ENCODE measurements around the gene GDF2. TPM values are rescaled to one million over a fixed set of nuclear protein-coding genes. Genes with fewer than 3 reads are reported as not detected.

The GDF2 gene
- total RNA-seq (not detected), polyA plus RNA-seq (not detected)

DNA sequence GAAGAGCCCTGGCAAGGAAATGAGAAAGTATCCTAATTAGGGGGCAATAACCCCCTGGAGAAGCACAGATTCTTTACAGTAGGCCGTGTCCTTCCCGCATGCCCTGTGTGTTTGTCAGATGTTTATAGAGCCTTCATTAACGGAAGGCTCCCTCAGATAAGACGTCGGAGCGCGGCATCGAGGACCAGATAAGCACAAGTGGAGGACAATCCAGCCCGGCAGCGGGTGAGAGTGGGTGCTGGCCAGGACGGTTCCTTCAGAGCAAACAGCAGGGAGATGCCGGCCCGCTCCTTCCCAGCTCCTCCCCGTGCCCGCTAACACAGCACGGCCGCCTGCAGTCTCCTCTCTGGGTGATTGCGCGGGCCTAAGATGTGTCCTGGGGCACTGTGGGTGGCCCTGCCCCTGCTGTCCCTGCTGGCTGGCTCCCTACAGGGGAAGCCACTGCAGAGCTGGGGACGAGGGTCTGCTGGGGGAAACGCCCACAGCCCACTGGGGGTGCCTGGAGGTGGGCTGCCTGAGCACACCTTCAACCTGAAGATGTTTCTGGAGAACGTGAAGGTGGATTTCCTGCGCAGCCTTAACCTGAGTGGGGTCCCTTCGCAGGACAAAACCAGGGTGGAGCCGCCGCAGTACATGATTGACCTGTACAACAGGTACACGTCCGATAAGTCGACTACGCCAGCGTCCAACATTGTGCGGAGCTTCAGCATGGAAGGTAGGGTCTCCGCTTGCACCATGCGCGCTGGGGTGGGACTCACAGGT is at the start of gene GDF2:
Gene GDF2, plus strand, starts transcription at position 155 of the 762 bp plus-strand sequence. Its CDS starts 215 bp downstream, at position 370.
- no peaks in the 10 kb centered on the region for H3K9me3 ChIP-seq (ENCODE audit: control insufficient read depth in 2 of 2, low read length in 2 of 2)
- no peak within 1 kb of the TSS for H3K27ac Mint-ChIP-seq
- ATAC-seq (ENCODE audit: low read depth in 2 of 2): no peak

GRCh38 chr10:47276071-47276470 is 46.2 kb upstream of the GDF2 start:
- no peaks in the 10 kb centered on the region for H3K4me1 ChIP-seq (ENCODE audit: control insufficient read depth, insufficient read depth, low read length, poor library complexity, severe bottlenecking)
- H3K4me1 Mint-ChIP-seq: peaks cover 0 to 25% (median 3%) of the 10 kb centered on the region in 4 donors
- H3K27ac ChIP-seq (ENCODE audit: insufficient read depth, low read length, poor library complexity, severe bottlenecking): no peak overlapping the region
- no peaks in the 10 kb centered on the region for H3K36me3 ChIP-seq (ENCODE audit: control insufficient read depth, insufficient read depth, low read length)
- no peak overlapping the region for H3K27ac Mint-ChIP-seq
- no peak overlapping the region for H3K4me3 ChIP-seq (ENCODE audit: low read depth, low read length)
- H3K4me3 Mint-ChIP-seq: no peak overlapping the region
- no peaks in the 10 kb centered on the region for H3K27me3 Mint-ChIP-seq
- H3K36me3 Mint-ChIP-seq: peaks cover 3% of the 10 kb centered on the region
- DNase-seq: no peak
- ATAC-seq (ENCODE audit: low read depth in 2 of 2): no peak
- H3K9me3 ChIP-seq (ENCODE audit: control insufficient read depth in 2 of 2, low read length in 2 of 2): no peaks in the 10 kb centered on the region
- peaks cover 0 to 2% (median 0%) of the 10 kb centered on the region in 7 donors for H3K9me3 Mint-ChIP-seq
- no peaks in the 10 kb centered on the region for H3K27me3 ChIP-seq (ENCODE audit: control insufficient read depth, insufficient read depth, low read length)

More for the DNA sequence above, at the start of gene GDF2:
- Histone ChIP-seq H3K36me3 (ENCODE audit: control insufficient read depth, insufficient read depth, low read length) (no peaks in the 10 kb centered on the region), H3K27ac (ENCODE audit: insufficient read depth, low read length, poor library complexity, severe bottlenecking) (no peak within 1 kb of the TSS), H3K27me3 (ENCODE audit: control insufficient read depth, insufficient read depth, low read length) (no peaks in the 10 kb centered on the region), H3K4me3 (ENCODE audit: low read depth, low read length) (no peak within 1 kb of the TSS), H3K4me1 (ENCODE audit: control insufficient read depth, insufficient read depth, low read length, poor library complexity, severe bottlenecking) (no peaks in the 10 kb centered on the region)
- H3K27me3 Mint-ChIP-seq: peaks cover 4% of the 10 kb centered on the region
- H3K4me3 Mint-ChIP-seq: no peak within 1 kb of the TSS
- no peak for DNase-seq
- H3K4me1 Mint-ChIP-seq: no peaks in the 10 kb centered on the region
- no peaks in the 10 kb centered on the region for H3K9me3 Mint-ChIP-seq
- H3K36me3 Mint-ChIP-seq: no peaks in the 10 kb centered on the region

DNA sequence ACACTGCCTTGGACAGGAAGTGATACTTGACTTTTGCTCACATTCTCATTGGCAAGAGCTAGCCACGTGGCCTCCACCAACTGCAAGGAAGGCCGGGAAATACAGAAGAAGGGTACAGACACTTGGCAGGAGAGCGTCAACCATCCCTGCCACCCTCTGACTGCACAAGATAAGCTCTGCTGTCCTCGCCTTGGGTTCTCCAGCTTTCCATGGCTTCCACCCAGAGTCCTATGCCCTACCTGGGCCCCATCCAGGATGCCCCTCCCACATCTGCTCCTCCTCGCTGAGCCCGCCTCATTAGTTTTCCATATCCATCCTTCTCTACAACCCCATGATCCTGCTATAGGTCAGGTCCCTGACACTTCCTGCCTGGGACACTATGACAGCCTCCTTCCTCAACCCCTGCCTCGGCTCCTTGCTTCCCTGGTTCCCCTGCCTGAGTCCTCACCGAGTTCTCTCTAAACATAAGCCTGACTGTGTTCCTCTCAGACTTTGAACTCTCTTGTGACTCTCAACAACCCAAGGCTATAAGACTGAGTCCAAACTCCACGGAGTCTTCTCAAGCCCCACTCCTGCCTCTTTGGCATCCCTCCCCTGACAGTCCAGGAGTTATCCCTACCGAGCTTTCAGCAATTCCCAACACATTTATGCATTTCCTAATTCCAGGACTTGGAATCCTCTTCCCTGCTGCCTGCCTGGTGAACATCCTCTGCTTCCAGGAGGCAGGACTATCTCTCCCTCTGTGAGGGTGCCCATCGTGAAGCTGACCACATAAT is 45.5 kb upstream of the GDF2 start:
- no peaks in the 10 kb centered on the region for H3K27me3 Mint-ChIP-seq
- peaks cover 0 to 25% (median 3%) of the 10 kb centered on the region in 4 donors for H3K4me1 Mint-ChIP-seq
- H3K27ac Mint-ChIP-seq: peak overlapping the region in 2 of 3 donors; percentile 68 to 81
- Histone ChIP-seq H3K9me3 (ENCODE audit: control insufficient read depth in 2 of 2, low read length in 2 of 2) (no peaks in the 10 kb centered on the region), H3K27me3 (ENCODE audit: control insufficient read depth, insufficient read depth, low read length) (no peaks in the 10 kb centered on the region), H3K27ac (ENCODE audit: insufficient read depth, low read length, poor library complexity, severe bottlenecking) (no peak overlapping the region), H3K36me3 (ENCODE audit: control insufficient read depth, insufficient read depth, low read length) (no peaks in the 10 kb centered on the region), H3K4me3 (ENCODE audit: low read depth, low read length) (no peak overlapping the region), H3K4me1 (ENCODE audit: control insufficient read depth, insufficient read depth, low read length, poor library complexity, severe bottlenecking) (no peaks in the 10 kb centered on the region)
- peak overlapping the region in 1 of 4 donors; percentile 30 for H3K4me3 Mint-ChIP-seq
- ATAC-seq (ENCODE audit: low read depth in 2 of 2): no peak
- peaks cover 3% of the 10 kb centered on the region for H3K36me3 Mint-ChIP-seq
- peaks cover 0 to 2% (median 0%) of the 10 kb centered on the region in 7 donors for H3K9me3 Mint-ChIP-seq
- DNase-seq: no peak

DNA sequence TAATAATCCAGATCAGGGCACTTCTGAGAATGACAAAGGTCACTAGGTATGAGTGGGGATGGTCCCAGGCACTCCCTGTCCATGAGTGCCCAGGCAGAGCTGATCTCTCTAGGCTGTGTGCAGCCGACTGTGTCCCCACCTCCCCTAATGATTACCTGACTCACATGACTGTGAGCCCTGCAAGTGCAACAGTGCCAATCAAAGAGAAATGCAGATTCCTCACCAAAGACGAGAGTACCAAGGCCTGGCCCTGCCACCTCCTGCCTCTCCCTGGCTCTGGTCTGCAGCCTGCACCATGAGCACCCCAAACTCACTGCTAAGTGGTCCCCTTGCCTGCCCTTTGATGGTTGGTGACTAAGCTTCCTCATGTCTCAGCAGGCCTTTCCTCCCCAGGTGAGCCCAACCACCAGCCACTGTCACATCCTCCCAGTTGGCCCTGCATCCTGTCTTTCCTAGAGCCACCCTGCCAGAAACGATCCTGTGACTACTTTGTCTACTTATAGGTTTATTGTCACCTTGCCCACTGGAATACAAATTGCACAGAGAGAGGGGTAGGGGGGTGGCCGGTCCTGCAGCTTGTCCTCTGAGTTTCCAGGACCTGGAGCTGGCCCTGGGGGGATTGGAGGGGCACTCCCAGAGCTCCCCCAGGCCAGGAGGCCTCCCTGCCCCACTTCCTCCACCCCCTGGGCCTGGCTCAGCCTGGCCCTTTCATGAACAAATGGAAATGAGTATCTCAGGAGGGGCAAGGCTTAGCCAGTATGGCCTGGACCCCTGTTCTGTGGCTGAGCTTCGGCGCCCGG is 44.7 kb upstream of the GDF2 start:
- peaks cover 0 to 27% (median 3%) of the 10 kb centered on the region in 4 donors for H3K4me1 Mint-ChIP-seq
- ATAC-seq (ENCODE audit: low read depth in 2 of 2): peak; percentile 85 to 91
- Histone ChIP-seq H3K27me3 (ENCODE audit: control insufficient read depth, insufficient read depth, low read length) (no peaks in the 10 kb centered on the region), H3K4me1 (ENCODE audit: control insufficient read depth, insufficient read depth, low read length, poor library complexity, severe bottlenecking) (no peaks in the 10 kb centered on the region), H3K9me3 (ENCODE audit: control insufficient read depth in 2 of 2, low read length in 2 of 2) (no peaks in the 10 kb centered on the region), H3K36me3 (ENCODE audit: control insufficient read depth, insufficient read depth, low read length) (no peaks in the 10 kb centered on the region), H3K4me3 (ENCODE audit: low read depth, low read length) (no peak overlapping the region), H3K27ac (ENCODE audit: insufficient read depth, low read length, poor library complexity, severe bottlenecking) (no peak overlapping the region)
- no peaks in the 10 kb centered on the region for H3K27me3 Mint-ChIP-seq
- H3K36me3 Mint-ChIP-seq: peaks cover 3% of the 10 kb centered on the region
- peak overlapping the region; percentile 38 to 81 (median 79) for H3K27ac Mint-ChIP-seq
- peaks cover 0 to 2% (median 0%) of the 10 kb centered on the region in 7 donors for H3K9me3 Mint-ChIP-seq
- peak in 1 of 3 donors; percentile 68 for DNase-seq
- peak overlapping the region in 1 of 4 donors; percentile 63 for H3K4me3 Mint-ChIP-seq

DNA sequence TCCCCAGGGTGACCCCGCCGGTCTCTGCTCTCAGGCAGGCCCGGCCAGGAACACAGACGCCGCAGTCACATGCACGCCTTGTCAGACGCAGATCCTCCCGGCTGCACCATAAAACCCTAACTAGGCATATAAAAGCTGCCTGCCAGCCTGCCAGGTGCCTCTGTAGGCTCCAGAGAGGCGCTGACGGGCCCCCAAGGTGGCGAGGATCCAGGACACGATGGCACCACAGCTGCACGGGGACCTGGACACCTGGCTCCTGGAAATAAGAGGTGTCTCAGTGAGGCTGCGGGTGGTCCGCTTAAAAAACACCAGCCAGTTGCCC is 44.1 kb upstream of the GDF2 start:
- DNase-seq (no peak), ATAC-seq (ENCODE audit: low read depth in 2 of 2) (no peak)
- Histone ChIP-seq H3K4me3 (ENCODE audit: low read depth, low read length) (no peak overlapping the region), H3K9me3 (ENCODE audit: control insufficient read depth in 2 of 2, low read length in 2 of 2) (no peaks in the 10 kb centered on the region), H3K4me1 (ENCODE audit: control insufficient read depth, insufficient read depth, low read length, poor library complexity, severe bottlenecking) (no peaks in the 10 kb centered on the region), H3K27me3 (ENCODE audit: control insufficient read depth, insufficient read depth, low read length) (no peaks in the 10 kb centered on the region), H3K27ac (ENCODE audit: insufficient read depth, low read length, poor library complexity, severe bottlenecking) (no peak overlapping the region), H3K36me3 (ENCODE audit: control insufficient read depth, insufficient read depth, low read length) (no peaks in the 10 kb centered on the region)
- H3K27ac Mint-ChIP-seq: peak overlapping the region in 1 of 3 donors; percentile 38
- peaks cover 3% of the 10 kb centered on the region for H3K36me3 Mint-ChIP-seq
- H3K9me3 Mint-ChIP-seq: peaks cover 0 to 2% (median 0%) of the 10 kb centered on the region in 7 donors
- no peaks in the 10 kb centered on the region for H3K27me3 Mint-ChIP-seq
- H3K4me3 Mint-ChIP-seq: no peak overlapping the region
- peaks cover 0 to 27% (median 3%) of the 10 kb centered on the region in 4 donors for H3K4me1 Mint-ChIP-seq

DNA sequence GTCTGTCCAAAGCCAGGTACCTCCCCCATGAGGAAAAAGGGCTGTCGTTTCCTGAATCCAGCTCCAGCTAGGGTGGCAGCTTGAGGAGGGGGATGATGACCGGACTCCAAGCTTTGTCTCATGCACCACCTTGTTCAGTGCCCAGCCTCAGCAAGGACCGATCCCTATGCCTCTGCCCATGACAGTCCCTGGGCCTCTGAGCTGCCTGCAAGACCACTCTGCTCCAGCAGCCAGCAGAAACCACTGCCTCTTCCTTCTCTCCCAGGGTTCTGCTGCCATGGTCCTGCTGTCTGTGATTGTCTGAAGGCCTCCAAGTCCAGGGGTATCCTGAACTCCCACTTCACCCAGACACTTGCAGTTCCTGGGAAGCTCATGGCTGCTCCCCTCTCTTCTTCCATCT is 43.5 kb upstream of the GDF2 start:
- Mint-ChIP-seq H3K36me3 (peaks cover 3% of the 10 kb centered on the region), H3K27ac (peak overlapping the region in 1 of 3 donors; percentile 67), H3K27me3 (no peaks in the 10 kb centered on the region), H3K4me1 (peaks cover 0 to 27% (median 3%) of the 10 kb centered on the region in 4 donors), H3K4me3 (no peak overlapping the region), H3K9me3 (no peaks in the 10 kb centered on the region)
- Histone ChIP-seq H3K9me3 (ENCODE audit: control insufficient read depth in 2 of 2, low read length in 2 of 2) (no peaks in the 10 kb centered on the region), H3K4me3 (ENCODE audit: low read depth, low read length) (no peak overlapping the region), H3K36me3 (ENCODE audit: control insufficient read depth, insufficient read depth, low read length) (no peaks in the 10 kb centered on the region), H3K4me1 (ENCODE audit: control insufficient read depth, insufficient read depth, low read length, poor library complexity, severe bottlenecking) (no peaks in the 10 kb centered on the region), H3K27ac (ENCODE audit: insufficient read depth, low read length, poor library complexity, severe bottlenecking) (no peak overlapping the region), H3K27me3 (ENCODE audit: control insufficient read depth, insufficient read depth, low read length) (no peaks in the 10 kb centered on the region)
- DNase-seq: no peak
- ATAC-seq (ENCODE audit: low read depth in 2 of 2): no peak

DNA sequence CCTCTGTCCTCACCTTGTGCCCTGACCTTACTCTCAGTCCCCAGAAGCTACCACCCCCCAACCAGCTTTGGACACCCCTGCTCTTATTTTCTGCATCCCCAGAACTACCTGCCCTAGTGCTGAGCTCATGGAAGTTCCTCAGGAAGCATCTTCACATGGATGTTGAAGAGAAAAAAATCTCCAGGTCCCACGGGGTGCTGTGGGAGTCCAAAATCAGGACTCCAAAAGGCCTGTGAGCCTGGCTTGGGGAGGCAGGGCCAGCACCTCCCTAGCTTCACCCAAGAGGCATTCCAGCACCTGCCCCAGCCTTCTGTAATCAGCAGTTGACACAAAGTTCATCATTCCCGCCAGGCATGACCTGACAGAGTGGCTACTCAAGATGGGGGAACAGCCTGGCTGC is 43.0 kb upstream of the GDF2 start:
- H3K9me3 ChIP-seq (ENCODE audit: control insufficient read depth in 2 of 2, low read length in 2 of 2): no peaks in the 10 kb centered on the region
- H3K27me3 ChIP-seq (ENCODE audit: control insufficient read depth, insufficient read depth, low read length): no peaks in the 10 kb centered on the region
- Mint-ChIP-seq H3K36me3 (peaks cover 3% of the 10 kb centered on the region), H3K4me3 (no peak overlapping the region), H3K27ac (peak overlapping the region in 1 of 3 donors; percentile 67), H3K27me3 (no peaks in the 10 kb centered on the region), H3K4me1 (peaks cover 0 to 27% (median 3%) of the 10 kb centered on the region in 4 donors), H3K9me3 (no peaks in the 10 kb centered on the region)
- no peak for DNase-seq
- H3K4me1 ChIP-seq (ENCODE audit: control insufficient read depth, insufficient read depth, low read length, poor library complexity, severe bottlenecking): no peaks in the 10 kb centered on the region
- H3K4me3 ChIP-seq (ENCODE audit: low read depth, low read length): no peak overlapping the region
- ATAC-seq (ENCODE audit: low read depth in 2 of 2): no peak
- H3K36me3 ChIP-seq (ENCODE audit: control insufficient read depth, insufficient read depth, low read length): no peaks in the 10 kb centered on the region
- H3K27ac ChIP-seq (ENCODE audit: insufficient read depth, low read length, poor library complexity, severe bottlenecking): no peak overlapping the region
